Kidney capillary endothelial cell (primary cell): ENCODE results near the gene ATP2B2.
A peak's percentile ranks its signal among the peaks of the same experiment; 100 is the strongest.

Experiments
- DNase-seq: peaks from one replicate; pipeline ENCODE4 v3.0.0-alpha.2; 2018; ENCODE audit warnings: low spot score

Gene ATP2B2

GRCh38 chr3:10381336-10381735 lies 124.0 kb downstream of the ATP2B2 start:
- no peak for DNase-seq

DNA sequence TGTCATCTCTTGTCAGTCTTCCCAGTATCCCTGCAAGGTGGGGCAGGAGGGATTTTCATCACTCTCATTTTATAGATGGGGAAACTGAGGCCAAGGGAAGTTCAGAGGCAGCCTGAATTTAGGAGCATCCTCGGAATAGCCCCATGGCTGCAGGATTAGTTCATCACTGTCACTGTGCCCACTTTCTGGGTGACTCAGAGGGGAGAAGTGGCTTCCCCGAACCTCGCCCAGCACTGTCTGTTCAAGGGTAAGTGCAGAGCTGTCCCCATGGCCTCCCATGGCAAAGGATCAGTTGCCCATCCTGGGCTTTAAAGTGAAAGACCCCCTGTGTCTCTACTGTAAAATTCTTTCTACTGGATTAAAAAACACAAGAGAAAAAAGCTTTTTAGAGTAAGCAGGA lies 124.5 kb downstream of the ATP2B2 start:
- no peak for DNase-seq

GRCh38 chr3:10379961-10380360 lies 125.4 kb downstream of the ATP2B2 start:
- DNase-seq: no peak

DNA sequence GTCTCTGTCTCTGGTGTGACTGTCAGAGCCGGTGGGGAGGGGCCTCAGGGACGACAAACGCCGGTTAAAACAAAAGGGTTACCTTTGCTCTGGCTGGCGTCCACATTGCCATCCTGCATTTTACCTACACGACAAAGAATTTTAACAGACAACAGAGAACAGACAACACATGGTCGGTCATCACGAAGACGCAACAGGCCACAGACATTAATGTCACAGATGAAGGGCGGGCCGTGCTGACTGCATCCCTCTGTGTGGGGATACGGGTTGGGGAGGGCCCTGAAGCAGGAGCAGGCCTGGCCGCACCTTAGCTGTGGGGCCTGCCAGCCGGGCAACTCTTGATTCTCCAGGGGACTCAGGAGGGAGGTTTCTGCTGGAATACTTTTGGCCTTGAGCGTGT lies 126.2 kb downstream of the ATP2B2 start:
- DNase-seq: no peak

DNA sequence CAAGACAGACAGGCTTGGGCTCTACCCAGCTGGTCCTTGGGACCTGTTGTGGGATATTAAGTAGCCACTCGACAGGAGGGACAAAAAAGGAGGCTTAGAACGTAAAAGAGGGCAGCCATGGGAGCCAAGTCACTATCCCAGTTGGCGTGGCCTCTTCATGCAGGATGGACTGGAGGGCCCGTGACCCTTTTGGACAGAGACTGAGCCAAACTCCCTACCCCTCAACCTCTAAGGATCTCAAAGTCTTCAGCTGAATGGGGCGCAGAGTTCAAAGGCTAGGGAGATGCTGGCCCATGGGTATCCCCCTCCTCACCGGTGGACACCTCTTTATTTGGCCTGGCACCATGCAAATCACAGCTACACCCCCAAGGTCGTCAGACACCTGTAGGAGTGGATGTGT lies 126.6 kb downstream of the ATP2B2 start:
- no peak for DNase-seq

- DNase-seq: no peak
Measured at GRCh38 chr3:10378246-10378645, 127.1 kb downstream of the ATP2B2 start.

DNA sequence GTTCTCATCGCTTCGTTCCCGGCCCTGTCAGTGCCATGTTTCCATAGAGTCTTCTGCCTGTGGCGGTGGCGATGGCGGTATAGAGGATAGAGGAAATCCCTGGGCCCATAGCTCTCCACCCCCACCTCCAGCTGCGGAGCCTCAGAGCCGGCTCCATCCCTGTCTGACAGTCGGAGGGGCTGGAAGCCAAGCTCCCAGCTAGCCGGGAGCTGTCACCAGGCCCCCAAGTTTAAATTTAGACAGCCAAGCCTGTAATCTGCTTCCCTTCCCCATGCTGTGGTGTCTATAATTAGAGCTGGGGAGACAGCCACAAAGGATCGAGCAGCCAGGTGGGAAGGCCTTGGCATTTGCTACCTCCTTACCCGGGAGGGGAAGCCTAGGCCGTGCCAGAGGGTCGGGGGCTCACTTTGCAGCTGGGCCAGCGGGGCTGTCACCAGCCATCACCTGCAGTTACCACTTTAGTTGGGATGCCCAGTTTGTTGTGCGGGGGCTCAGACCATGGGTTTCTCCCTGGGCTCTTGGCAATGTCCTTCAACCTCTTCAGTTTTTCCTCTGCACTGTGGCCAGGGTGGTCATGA lies 128.1 kb downstream of the ATP2B2 start:
- DNase-seq: no peak

- DNase-seq: no peak
Measured at GRCh38 chr3:10376353-10376752, 129.0 kb downstream of the ATP2B2 start.

DNA sequence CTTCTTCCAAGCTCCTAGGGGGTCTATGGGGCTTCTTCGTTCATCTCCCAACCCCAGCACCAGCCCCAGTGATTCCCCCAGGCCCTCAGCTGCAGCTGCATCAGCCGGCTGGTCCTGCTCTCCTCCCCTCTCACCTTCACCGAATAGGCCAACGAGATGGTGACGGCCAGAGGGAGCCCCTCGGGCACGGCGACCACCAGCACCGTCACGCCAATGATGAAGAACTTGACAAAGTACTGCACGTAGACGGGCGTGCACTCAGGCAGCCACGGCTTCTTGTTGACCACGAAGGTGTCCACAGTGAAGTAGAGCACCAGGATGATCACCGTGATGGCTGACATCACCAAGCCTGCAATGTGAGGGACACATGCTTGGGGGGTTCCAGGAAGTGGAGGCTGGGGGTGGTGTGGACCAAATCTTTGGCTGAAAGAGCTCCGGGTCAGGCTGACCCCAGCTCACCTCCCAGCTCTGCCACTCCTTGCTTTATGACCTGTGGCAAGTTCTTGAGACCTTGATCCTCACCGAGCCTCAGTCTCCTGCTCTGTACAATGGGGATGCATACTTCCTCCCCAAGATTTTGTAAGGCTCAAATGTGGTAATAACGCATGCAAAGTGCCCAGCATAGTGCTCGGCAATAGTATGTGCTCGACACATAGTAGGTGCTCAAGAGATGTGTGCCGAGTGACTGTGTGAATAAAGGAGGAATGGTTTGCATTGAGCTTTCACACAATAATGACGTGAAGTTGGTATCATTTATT lies 129.9 kb downstream of the ATP2B2 start:
- DNase-seq: no peak

DNA sequence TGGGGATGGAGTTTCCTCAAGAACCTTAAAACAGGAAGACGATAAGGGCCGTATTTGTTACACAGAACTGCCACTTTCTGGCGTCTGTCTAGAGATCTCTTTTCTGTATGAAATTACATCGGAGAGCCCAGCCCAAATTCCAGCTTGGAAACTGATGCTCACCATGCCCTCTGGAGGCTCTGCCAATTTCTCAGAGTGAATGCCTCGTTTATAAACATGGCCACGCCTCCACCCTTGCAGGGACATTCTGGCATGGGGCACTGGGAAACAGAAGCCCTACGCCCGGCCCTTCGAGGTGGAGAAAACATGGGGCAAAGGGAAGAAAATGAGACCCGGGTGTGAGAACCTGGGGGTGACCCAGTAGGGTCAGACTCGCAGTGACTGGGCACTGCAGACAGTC lies 131.1 kb downstream of the ATP2B2 start:
- no peak for DNase-seq

DNA sequence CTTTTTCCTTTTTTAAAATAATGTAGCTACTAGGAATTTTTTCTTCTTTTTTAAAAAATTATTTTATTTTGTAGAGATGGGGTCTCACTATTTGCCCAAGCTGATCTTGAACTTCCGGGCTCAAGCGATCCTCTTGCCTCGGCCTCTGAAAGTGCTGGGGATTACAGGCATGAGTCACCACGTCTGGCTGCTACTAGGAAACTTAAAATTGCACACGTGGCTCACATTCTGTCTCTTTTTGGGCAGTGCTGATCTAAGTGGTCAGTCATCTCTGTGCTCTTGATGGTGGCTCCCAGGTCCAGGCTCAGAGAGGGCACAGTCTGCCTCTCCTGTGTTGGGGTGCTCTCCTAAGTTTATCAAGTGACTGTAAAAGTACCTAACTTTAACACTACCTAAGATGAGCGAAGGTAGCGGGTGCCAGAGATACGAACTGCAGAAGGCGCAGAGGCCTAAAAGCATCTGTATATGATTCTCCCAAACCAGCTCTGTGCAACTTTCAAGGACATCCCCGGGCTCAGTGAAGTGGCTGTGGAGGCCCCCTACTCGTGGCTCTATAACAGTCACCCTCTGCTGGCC lies 131.6 kb downstream of the ATP2B2 start:
- no peak for DNase-seq

GRCh38 chr3:10371789-10372188 lies 133.6 kb downstream of the ATP2B2 start:
- DNase-seq: no peak

GRCh38 chr3:10371167-10371566 lies 134.2 kb downstream of the ATP2B2 start:
- DNase-seq: no peak

GRCh38 chr3:10370429-10370828 lies 135.0 kb downstream of the ATP2B2 start:
- no peak for DNase-seq

DNA sequence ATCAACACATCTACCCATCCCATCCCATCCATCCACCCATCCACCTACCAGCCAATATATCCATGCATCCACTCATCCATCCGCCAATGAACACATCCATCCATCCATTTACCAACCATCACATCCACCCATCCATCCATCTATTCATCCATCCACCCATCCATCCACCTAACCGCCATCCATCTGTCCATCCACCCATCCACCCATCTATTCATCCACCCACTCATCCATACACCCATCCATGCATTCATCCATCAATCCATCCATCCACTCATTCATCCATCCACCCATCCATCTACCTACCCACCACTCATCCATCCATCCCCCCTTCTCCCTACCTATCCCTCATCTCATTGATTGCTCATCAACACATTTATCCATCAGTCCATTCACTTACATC lies 136.9 kb downstream of the ATP2B2 start:
- DNase-seq: no peak

DNA sequence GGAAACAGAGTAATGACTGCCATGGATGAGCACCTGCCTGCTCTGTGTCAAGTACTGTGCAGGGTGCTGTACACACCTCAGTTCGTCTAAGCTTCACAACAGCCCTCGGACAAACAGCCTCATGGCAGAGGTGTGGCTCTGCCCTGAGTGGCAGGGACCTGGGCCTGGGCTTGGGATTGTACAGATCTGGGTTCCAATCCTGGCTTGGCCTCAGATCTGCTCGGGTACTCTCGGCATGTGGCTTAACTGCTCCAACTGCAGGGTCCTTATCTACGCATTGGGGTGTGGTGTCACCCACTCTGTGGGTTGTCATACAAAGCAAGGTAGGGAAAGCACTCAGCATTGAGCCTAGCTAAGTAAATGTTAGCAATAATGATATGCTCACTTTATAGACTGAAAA lies 137.9 kb downstream of the ATP2B2 start:
- DNase-seq: no peak

GRCh38 chr3:10366651-10367101 lies 138.7 kb downstream of the ATP2B2 start:
- DNase-seq: peak; percentile 71

DNA sequence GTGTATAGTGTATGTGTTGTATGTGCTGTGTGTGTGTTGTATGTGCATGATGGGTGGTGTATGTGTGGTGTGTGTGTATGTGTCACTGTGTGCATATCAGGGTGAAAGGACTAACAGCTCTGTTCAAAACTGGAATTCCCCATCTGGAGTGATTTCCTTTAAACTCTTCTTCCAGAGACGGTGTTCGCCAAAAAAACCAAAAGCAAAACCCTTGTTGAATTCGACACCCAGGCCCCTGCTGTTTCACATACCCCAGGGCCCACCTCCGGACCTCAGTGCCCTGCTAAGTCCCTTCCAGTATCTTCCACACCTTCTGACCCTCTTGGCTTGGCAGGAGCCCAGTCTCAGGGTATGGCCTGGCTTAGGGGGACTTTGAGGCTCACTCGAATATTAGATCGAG lies 139.6 kb downstream of the ATP2B2 start:
- no peak for DNase-seq

GRCh38 chr3:10365316-10365715 lies 140.1 kb downstream of the ATP2B2 start:
- DNase-seq: no peak

DNA sequence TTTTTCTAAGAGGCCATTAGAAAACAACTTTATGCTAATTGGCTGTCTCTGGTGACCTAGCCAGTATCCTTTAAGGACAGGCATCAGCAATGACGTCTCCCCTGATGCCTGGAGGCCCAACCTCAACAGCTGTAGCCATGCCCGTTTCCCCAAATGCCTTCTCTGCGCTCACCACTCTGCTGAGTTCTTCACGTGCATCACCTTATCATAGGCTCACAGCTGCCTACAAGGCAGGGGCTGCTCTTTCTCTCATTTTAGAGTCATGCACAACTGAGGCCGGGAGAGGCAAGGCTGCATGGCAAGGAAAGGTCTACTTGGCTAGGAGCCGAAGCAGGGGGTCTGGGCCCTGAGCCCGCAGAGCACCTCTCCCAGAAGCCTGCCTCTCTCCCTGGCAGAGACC lies 140.6 kb downstream of the ATP2B2 start:
- DNase-seq: no peak

DNA sequence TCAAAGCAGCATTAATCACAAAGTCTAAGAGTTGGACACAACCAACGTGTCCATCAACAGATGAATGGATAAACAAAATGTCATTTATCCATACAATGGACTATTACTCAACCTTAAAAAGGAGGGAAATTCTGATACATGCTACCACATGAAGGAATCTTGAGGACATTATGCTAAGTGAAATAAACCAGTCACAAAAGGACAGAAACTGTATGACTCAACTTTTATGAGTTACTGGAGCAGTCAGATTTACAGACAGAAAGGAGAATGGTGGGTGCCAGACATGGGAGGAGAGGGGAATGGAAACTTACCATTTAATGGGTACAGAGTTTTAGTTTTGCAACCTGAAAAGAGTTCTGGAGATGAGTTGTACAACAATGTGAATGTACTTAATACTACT lies 141.5 kb downstream of the ATP2B2 start:
- DNase-seq: no peak

DNA sequence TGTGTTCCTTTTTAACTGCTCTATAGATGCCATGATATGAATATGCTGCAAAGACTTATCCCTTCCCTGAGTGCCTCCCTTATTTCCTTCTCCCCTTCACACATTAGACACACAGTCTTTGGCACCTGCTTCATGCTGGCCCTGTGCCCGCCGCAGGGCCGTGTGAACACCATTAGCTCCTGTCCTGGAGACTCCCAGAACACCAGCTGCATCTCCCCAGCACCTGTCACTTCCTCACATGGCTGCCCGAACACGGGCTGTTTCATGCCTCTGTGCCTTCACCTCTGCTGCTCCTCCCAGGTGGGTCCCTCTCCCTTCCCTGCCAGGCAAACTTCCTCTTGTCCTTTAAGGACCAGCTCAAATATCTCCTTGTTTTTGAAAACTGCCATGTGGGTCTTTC lies 144.0 kb downstream of the ATP2B2 start:
- DNase-seq: no peak

DNA sequence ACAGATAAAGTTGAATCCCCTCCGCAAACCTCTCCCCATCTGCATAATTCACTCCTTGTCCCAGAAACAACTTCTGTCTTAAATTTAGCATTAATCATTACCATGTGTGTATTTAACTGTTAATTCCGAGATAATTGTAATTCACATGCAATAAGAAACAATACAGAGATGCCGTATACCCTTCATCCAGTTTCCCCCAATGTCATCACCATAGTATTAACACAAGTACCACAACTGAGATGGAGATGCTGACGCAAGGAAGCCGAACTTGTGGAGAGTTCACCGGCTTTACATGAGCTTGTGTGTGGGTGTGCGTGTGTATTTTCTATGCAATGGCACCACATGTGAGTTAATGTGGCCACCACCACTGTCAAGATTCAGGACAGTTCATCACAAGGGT lies 144.9 kb downstream of the ATP2B2 start:
- DNase-seq: no peak

- no peak for DNase-seq
Measured at GRCh38 chr3:10359761-10360161, 145.6 kb downstream of the ATP2B2 start.
